A549 (cell line): Measurements from ENCODE around the gene XRCC4. TPM values are rescaled to one million over a fixed set of nuclear protein-coding genes. Genes with fewer than 3 reads are reported as not detected.

ENCODE experiments used
- ATAC-seq, 2 experiments: fragments of 200-7000 bp in 1 of 2; fragments of >200 bp in 1 of 2; cut with Nextera tagmentation in 1 of 2; cut with Tn5 transposase in 1 of 2; 3 replicates each; pipeline versions ENCODE4 v1.8.0 to v1.9.1; 2018 to 2020; ENCODE audit warnings: mild to moderate bottlenecking in 1 of 2, moderate library complexity in 1 of 2
- CTCF ChIA-PET: fragments of 300-600 bp; sonication (Branson Sonifier 250); formaldehyde crosslinking; extraction: SDS; loops from one replicate; lab custom pipeline; 2021; ENCODE audit warnings: antibody characterized with exemption, inconsistent platforms; lab: Yijun Ruan, JAX
- POLR2A ChIA-PET: fragments of 350-600 bp; formaldehyde crosslinking; extraction: SDS; loops from one replicate; lab custom pipeline; 2021; ENCODE audit warnings: antibody characterized with exemption, inconsistent platforms; lab: Yijun Ruan, JAX
- DNase-seq, 2 experiments: peaks; one replicate each; pipeline versions ENCODE4 v3.0.0 to v3.0.0-alpha.2; 2011 to 2016; ENCODE audit warnings: low read depth in 1 of 2, low spot score in 1 of 2
- FAIRE-seq: peaks from 2 replicates; lab custom pipeline; 2011; peaks lifted over from hg19 to GRCh38; lab: Jason Lieb, UNC
- H3K27ac ChIP-seq, 2 experiments: fragments of >200 bp; sonication (Bioruptor Twin); formaldehyde crosslinking; 3 replicates each; pipeline ENCODE4 v1.5.1; 2016 to 2017
- H3K4me1 ChIP-seq: fragments of >200 bp; sonication (Bioruptor Twin); formaldehyde crosslinking; 3 replicates; pipeline ENCODE4 v1.6.1; 2016
- H3K4me2 ChIP-seq: fragments of >200 bp; sonication (Bioruptor Twin); formaldehyde crosslinking; 3 replicates; pipeline ENCODE4 v1.6.1; 2016
- H3K4me3 ChIP-seq: fragments of >200 bp; sonication (Bioruptor Twin); formaldehyde crosslinking; 3 replicates; pipeline ENCODE4 v1.5.1; 2016
- H3K9me3 ChIP-seq: fragments of >200 bp; sonication (Bioruptor Twin); formaldehyde crosslinking; 3 replicates; pipeline ENCODE4 v1.6.1; 2016
- BHLHE40 ChIP-seq: IDR thresholded peaks from 2 replicates; pipeline ENCODE4 v1.6.1; 2012; ENCODE audit warnings: low read depth, low read length, inconsistent platforms
- CEBPB ChIP-seq, 2 experiments: fragments of >200 bp in 1 of 2; sonication (Bioruptor Twin) in 1 of 2; formaldehyde crosslinking in 1 of 2; IDR thresholded peaks; 2 replicates each; pipeline ENCODE4 v1.6.1; 2012 to 2016
- CHD2 ChIP-seq: fragments of 150-350 bp; IDR thresholded peaks from 2 replicates; pipeline ENCODE4 v1.6.1; 2014; ENCODE audit warnings: low read length; ENCODE audit not compliant: partially characterized antibody
- HDAC2 ChIP-seq: fragments of 200-600 bp; sonication (generic); IDR thresholded peaks from 2 replicates; pipeline ENCODE4 v1.6.1; 2016
- HES2 ChIP-seq: fragments of >200 bp; sonication (Bioruptor Twin); formaldehyde crosslinking; IDR thresholded peaks from 2 replicates; pipeline ENCODE4 v1.6.1; 2016
- HEYL ChIP-seq: fragments of 250-450 bp; sonication (Bioruptor Pico); IDR thresholded peaks from 2 replicates; pipeline ENCODE4 v1.8.0; 2021; ENCODE audit warnings: mild to moderate bottlenecking, moderate library complexity
- HOXA7 ChIP-seq: fragments of 250-450 bp; sonication (Bioruptor Pico); IDR thresholded peaks from 2 replicates; pipeline ENCODE4 v1.5.0; 2020; ENCODE audit warnings: mild to moderate bottlenecking, moderate library complexity
- JUN ChIP-seq, 2 experiments: fragments of >200 bp; sonication (Bioruptor Twin); formaldehyde crosslinking; IDR thresholded peaks; 2 replicates in 1 of 2; 3 replicates in 1 of 2; pipeline ENCODE4 v1.6.1; 2016 to 2017
- JUNB ChIP-seq: fragments of >200 bp; sonication (Bioruptor Twin); formaldehyde crosslinking; IDR thresholded peaks from 2 replicates; pipeline ENCODE4 v1.6.1; 2016
- MAZ ChIP-seq: fragments of 150-350 bp; IDR thresholded peaks from 2 replicates; pipeline ENCODE4 v1.6.1; 2014; ENCODE audit warnings: antibody characterized with exemption, low read depth, low read length, borderline replicate concordance
- NR3C1 ChIP-seq: fragments of >200 bp; sonication (Bioruptor Twin); formaldehyde crosslinking; IDR thresholded peaks from 3 replicates; pipeline ENCODE4 v1.6.1; 2017
- PHF8 ChIP-seq: fragments of 200-600 bp; sonication (generic); IDR thresholded peaks from 2 replicates; pipeline ENCODE4 v1.6.1; 2016; ENCODE audit warnings: low read depth, mild to moderate bottlenecking, antibody characterized with exemption, moderate library complexity, borderline replicate concordance
- RNF2 ChIP-seq: fragments of 200-600 bp; sonication (generic); IDR thresholded peaks from 2 replicates; pipeline ENCODE4 v1.6.1; 2016; ENCODE audit warnings: low read depth, mild to moderate bottlenecking, antibody characterized with exemption, moderate library complexity, borderline replicate concordance
- TFCP2L1 ChIP-seq: fragments of 250-450 bp; sonication (Bioruptor Pico); IDR thresholded peaks from 2 replicates; pipeline ENCODE4 v1.5.0; 2021; ENCODE audit warnings: mild to moderate bottlenecking
- WGBS: methylation state at CpG from one replicate; pipeline ENCODE4 v1.1.6; 2017; ENCODE audit errors: missing lambda C conversion rate; 5-methylcytosine and 5-hydroxymethylcytosine counted together
- polyA plus RNA-seq, 4 experiments: library from polyadenylated mRNA; depleted of rRNA in 3 of 4; stranded (reverse); fragments of >200 nt; fragmentation: RNase III in 1 of 4; extraction: RNeasy Plus Mini Kit Qiagen cat#74134 plus additional on column Dnase treatment in 1 of 4; gene quantifications; 2 replicates in 3 of 4; 3 replicates in 1 of 4; pipeline ENCODE4 v1.2.3, GENCODE V29; 2011 to 2017
- TF ChIP-seq, protein P1 (sequence below): fragments of 450-650 bp; IDR thresholded peaks from 2 replicates; pipeline ENCODE4 v1.6.1; 2014; ENCODE audit warnings: antibody characterized with exemption
- TF ChIP-seq, protein P2 (sequence below): fragments of 200-600 bp; sonication (generic); IDR thresholded peaks from 2 replicates; pipeline ENCODE4 v1.6.1; 2016; ENCODE audit warnings: antibody characterized with exemption, mild to moderate bottlenecking, moderate library complexity

Gene XRCC4
- polyA plus RNA-seq, 2 of the 4 experiments (the other 2 are of a cell fraction): 14.3 to 14.8 TPM

DNA sequence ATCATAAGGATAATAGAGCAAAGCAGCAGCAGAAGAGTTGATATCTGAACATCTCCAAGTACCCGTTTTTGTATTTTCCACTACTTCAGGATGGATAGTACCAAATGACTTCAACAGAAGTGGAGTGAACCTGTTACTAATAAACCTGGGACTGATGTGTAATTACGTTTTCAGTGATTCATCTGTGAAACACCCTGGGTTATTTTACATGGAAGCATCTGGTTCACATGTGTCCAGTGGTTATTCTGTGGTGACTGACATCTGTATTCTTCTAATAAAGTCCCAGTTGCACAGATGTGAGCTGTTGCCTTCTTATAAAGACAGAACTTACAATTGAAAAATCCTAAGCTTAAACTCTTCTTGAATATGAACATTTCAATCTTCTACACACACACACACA lies 254.5 kb downstream of the XRCC4 start:
- H3K4me3 ChIP-seq: no peak overlapping the region
- 45% methylated on average over 2 of the region's 2 CpGs for WGBS
- DNase-seq: no peak
- CTCF ChIA-PET: no interaction called here
- POLR2A ChIA-PET: no interaction called here
- no peak for TF ChIP-seq PHF8
- TF ChIP-seq NR3C1: no peak
- no peak for TF ChIP-seq HES2
- no peak for TF ChIP-seq HDAC2
- TF ChIP-seq CHD2: no peak
- TF ChIP-seq HEYL: no peak
- no peak for TF ChIP-seq JUNB
- TF ChIP-seq MAZ: no peak
- no peak for TF ChIP-seq CEBPB (IDR thresholded peaks at IDR 0.05)
- no peak for TF ChIP-seq HOXA7
- TF ChIP-seq, protein P1, sequence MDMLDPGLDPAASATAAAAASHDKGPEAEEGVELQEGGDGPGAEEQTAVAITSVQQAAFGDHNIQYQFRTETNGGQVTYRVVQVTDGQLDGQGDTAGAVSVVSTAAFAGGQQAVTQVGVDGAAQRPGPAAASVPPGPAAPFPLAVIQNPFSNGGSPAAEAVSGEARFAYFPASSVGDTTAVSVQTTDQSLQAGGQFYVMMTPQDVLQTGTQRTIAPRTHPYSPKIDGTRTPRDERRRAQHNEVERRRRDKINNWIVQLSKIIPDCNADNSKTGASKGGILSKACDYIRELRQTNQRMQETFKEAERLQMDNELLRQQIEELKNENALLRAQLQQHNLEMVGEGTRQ: no peak
- no peak overlapping the region for H3K27ac ChIP-seq
- H3K4me1 ChIP-seq: 0 out of 3 replicates have a peak, but pooled peaks cover 4% of the 10 kb centered on the region
- no peak overlapping the region for H3K4me2 ChIP-seq
- ATAC-seq: no peak
- FAIRE-seq: no peak
- H3K9me3 ChIP-seq: no peaks in the 10 kb centered on the region

DNA sequence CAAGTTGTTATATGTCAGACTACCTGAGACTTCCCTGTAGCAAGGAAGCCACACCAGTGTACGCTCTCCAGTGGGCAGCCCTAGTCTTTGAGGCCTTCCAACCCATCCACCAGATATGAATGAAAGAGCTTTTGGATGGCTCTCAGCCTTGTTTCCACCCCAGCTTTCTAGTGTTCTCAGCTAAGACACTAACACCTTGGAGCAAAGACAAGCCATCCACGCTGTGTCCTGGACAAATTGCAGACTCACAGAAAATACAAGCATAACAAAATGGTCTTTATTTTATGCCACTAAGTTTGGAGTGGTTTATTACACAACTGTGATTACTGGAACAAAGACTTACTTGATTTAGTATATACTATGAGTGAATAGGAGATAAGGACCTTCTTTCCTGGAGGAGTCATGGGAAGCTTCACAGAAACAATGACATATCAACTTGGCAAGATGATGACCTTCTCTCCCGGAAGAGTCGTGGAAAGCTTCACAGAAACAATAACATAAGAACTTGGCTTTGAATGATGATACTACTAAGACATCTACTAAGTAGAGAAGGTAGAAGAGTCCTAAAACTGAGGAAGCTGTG lies 260.2 kb downstream of the XRCC4 start:
- POLR2A ChIA-PET: no interaction called here
- TF ChIP-seq RNF2: no peak
- no peak for TF ChIP-seq HOXA7
- no peak for TF ChIP-seq TFCP2L1
- TF ChIP-seq BHLHE40: no peak
- TF ChIP-seq JUN (IDR thresholded peaks at IDR 0.05): no peak
- WGBS: 91% methylated on average over 4 of the region's 4 CpGs

DNA sequence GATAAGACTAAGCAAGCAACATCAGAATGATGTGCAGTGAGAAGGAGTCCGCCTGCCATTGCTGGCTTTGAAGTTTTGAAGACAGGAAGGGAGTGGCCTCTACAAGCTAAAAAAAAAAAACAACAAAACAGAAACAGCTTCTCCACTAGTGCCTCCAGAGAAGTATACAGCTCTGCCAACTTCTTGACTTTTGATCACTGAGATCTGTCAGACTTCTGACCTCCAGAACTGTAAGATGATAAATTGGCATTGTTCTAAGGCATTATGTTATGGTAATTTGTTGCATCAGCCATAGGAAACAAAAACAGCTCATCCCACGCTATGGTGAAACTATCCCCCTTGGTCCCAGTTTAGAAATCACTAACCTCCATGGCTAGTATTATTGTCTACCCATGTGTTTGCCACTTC lies 263.2 kb downstream of the XRCC4 start:
- ChIA-PET CTCF (no interaction called here), POLR2A (no interaction called here)
- H3K4me3 ChIP-seq: no peak overlapping the region
- no peak for ATAC-seq
- no peaks in the 10 kb centered on the region for H3K4me1 ChIP-seq
- DNase-seq: no peak
- WGBS: 80% methylated on average over 2 of the region's 2 CpGs
- H3K4me2 ChIP-seq: no peak overlapping the region
- no peak for FAIRE-seq
- TF ChIP-seq, protein P2, sequence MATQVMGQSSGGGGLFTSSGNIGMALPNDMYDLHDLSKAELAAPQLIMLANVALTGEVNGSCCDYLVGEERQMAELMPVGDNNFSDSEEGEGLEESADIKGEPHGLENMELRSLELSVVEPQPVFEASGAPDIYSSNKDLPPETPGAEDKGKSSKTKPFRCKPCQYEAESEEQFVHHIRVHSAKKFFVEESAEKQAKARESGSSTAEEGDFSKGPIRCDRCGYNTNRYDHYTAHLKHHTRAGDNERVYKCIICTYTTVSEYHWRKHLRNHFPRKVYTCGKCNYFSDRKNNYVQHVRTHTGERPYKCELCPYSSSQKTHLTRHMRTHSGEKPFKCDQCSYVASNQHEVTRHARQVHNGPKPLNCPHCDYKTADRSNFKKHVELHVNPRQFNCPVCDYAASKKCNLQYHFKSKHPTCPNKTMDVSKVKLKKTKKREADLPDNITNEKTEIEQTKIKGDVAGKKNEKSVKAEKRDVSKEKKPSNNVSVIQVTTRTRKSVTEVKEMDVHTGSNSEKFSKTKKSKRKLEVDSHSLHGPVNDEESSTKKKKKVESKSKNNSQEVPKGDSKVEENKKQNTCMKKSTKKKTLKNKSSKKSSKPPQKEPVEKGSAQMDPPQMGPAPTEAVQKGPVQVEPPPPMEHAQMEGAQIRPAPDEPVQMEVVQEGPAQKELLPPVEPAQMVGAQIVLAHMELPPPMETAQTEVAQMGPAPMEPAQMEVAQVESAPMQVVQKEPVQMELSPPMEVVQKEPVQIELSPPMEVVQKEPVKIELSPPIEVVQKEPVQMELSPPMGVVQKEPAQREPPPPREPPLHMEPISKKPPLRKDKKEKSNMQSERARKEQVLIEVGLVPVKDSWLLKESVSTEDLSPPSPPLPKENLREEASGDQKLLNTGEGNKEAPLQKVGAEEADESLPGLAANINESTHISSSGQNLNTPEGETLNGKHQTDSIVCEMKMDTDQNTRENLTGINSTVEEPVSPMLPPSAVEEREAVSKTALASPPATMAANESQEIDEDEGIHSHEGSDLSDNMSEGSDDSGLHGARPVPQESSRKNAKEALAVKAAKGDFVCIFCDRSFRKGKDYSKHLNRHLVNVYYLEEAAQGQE: no peak
- no peak overlapping the region for H3K27ac ChIP-seq
- no peaks in the 10 kb centered on the region for H3K9me3 ChIP-seq

More for the DNA sequence above, 260.2 kb downstream of the XRCC4 start:
- DNase-seq (no peak), ATAC-seq (no peak), FAIRE-seq (no peak)
- Histone ChIP-seq H3K4me2 (no peak overlapping the region), H3K9me3 (no peaks in the 10 kb centered on the region), H3K27ac (no peak overlapping the region), H3K4me1 (no peaks in the 10 kb centered on the region), H3K4me3 (no peak overlapping the region)
- CTCF ChIA-PET: interaction anchor here (0.6 kb wide), 1 partner anchor 33 kb away, joined by 3 read pairs; no protein-coding TSS in a partner anchor
